Measurements from ENCODE around the gene CYP4F12.

CYP4F12 gene

GRCh38 chr19:15666883-15667282 lies 6.0 kb upstream of the CYP4F12 start:
- H3K4me3 ChIP-seq (replicated peaks in 1 of 2; ENCODE audit: low read depth in 2 of 2, low read length in 2 of 2) = no peak overlapping the region
- TF ChIP-seq CTCF (IDR thresholded peaks at IDR 0.05; ENCODE audit: low read depth, low read length) = no peak
- no peak for DNase-seq (ENCODE audit: low read depth in 2 of 2)

- H3K4me3 ChIP-seq (replicated peaks in 1 of 2; ENCODE audit: low read depth in 2 of 2, low read length in 2 of 2) = no peak overlapping the region
- DNase-seq (ENCODE audit: low read depth in 2 of 2) = no peak
- no peak for TF ChIP-seq CTCF (IDR thresholded peaks at IDR 0.05; ENCODE audit: low read depth, low read length)
These were observed 3.4 kb upstream of the CYP4F12 start for GRCh38 chr19:15669440-15669839.

- no peak for TF ChIP-seq CTCF (IDR thresholded peaks at IDR 0.05; ENCODE audit: low read depth, low read length)
- no peak overlapping the region for H3K4me3 ChIP-seq (replicated peaks in 1 of 2; ENCODE audit: low read depth in 2 of 2, low read length in 2 of 2)
- no peak for DNase-seq (ENCODE audit: low read depth in 2 of 2)
These were observed 3.0 kb upstream of the CYP4F12 start for GRCh38 chr19:15669891-15670290.

DNA sequence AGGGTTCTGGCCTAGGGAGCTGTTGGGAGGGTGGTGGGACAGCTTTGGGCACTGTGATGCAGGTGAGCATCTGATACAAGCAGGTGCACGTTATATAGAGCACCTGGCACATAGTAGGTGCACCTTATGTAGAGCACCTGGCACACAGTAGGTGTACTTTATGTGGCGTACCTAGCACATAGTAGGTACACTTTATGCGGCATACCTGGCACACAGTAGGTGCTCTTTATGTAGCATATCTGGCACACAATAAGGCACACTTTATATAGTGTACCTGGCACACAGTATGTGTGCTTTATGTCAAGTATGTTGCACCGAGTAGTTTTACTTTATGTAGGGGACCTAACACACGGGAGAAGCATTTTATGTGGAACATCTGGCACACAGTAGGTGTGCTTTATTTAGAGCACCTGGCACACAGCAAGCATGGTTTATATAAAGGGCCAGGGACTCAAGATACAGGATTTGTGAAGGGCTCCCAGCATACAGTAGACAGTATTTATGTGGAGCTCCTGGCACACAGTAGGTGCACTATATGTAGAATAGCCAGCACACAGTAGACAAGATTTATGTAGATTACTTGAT lies 1.6 kb upstream of the CYP4F12 start:
- no peak overlapping the region for H3K4me3 ChIP-seq (replicated peaks in 1 of 2; ENCODE audit: low read depth in 2 of 2, low read length in 2 of 2)
- DNase-seq (ENCODE audit: low read depth in 2 of 2) = no peak
- no peak for TF ChIP-seq CTCF (IDR thresholded peaks at IDR 0.05; ENCODE audit: low read depth, low read length)

DNA sequence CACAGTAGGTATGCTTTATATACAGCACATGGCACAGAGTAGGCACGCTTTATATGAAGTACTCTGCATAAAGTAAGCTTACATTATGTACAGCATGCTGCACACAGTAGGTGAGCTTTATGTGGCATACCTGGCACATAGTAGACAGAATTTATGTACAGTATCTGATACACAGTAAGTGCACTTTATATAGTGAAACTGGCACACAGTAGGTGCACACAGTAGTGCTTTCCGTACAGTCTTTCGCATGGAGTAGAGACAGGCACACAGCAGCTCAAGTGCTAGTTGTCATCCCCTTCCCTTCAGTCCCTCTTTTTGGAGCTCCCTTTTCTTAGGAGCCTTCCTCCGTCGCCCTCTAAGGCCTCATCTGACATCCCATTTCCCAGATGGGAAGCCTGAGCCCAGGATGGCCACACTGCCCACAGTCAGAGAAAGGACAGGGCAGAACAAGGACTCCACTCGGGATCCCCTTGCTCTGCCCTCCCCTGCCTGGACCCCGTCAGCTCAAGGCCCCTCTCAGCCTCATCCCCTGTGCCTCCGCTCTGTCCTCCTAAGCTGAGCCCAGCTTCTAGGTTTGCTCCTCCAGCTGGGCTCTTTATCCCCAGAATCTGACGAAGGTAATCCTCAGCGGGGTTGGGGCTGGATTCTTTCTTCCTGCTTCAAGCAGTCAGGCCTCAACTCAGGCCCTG lies 852 bp upstream of the CYP4F12 start:
- TF ChIP-seq CTCF (IDR thresholded peaks at IDR 0.05; ENCODE audit: low read depth, low read length) = no peak
- H3K4me3 ChIP-seq (replicated peaks in 1 of 2; ENCODE audit: low read depth in 2 of 2, low read length in 2 of 2) = no peak overlapping the region
- DNase-seq (ENCODE audit: low read depth in 2 of 2) = no peak

GRCh38 chr19:15673176-15673654 lies 328 bp downstream of the CYP4F12 start:
- no peak for TF ChIP-seq CTCF (IDR thresholded peaks at IDR 0.05; ENCODE audit: low read depth, low read length)
- no peak overlapping the region for H3K4me3 ChIP-seq (replicated peaks in 1 of 2; ENCODE audit: low read depth in 2 of 2, low read length in 2 of 2)
- no peak for DNase-seq (ENCODE audit: low read depth in 2 of 2)

Data from cardiac fibroblast (primary cell).